NCI-H345 treated with DMSO at 0.1 percent for 48 hours (cell line): ENCODE measurements around the gene F2RL2.

Experiments
- DNase-seq: peaks from one replicate; lab custom pipeline; 2025; ENCODE audit not compliant: unreplicated experiment; lab: John Stamatoyannopoulos, UW

The F2RL2 gene

DNA sequence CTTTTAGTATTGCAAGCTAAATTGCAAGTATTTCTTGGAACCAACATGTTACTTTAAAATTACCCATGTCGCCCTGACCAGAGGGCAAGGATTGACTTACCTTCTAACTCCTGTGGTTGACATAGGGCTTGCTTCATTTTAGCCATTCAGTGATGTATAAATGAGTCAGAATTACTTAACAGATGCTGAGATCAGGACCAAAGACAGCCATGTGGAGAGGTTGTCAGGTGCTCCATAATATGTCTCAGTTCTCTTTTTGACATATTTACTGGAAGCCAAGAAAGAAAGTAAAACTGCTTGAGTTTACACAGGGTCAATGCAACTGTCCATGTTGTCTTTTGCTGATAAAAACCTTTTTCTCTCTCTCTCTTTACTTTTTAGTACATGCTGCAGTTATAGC lies 33.2 kb downstream of the F2RL2 start:
- DNase-seq, result no peak

DNA sequence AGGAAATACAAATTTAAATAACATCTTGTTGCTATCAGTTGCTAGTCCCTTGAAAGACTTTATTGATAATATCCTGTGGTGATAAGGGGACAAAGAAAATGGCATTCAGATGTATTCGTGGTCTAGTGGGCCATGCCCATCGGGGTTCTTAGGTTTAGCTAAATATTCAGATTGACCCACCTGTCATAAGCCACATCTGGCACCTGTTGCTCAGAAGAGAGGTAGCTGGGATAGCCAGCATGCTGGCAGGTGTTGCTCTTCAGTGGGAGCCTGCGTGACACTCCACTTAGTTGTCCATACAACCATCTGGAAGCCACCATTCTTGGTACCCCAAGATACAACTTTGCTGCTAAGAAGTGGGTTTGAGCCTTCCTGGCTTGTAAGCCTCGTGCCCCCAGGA lies 36.7 kb downstream of the F2RL2 start:
- DNase-seq, result no peak

DNA sequence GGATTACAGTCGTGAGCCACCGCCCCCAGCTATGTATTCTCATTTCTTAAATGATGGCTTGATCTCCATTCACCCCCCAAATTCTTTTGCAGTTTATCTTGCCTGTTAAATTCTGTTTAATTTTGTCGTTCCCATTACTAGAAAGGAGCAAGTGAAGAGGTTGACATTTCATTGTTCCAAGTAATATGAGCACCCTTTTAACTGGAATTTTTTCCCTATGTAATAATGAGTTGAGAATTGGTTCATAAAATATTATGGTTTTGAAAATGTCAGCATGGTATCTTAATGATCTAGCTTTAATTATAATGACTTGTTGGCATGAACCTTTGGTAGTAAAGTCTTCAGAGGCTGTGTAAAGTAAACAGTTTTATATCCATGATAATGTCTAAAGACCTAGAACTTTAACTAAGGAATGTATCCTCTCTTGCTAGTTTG lies 37.4 kb downstream of the F2RL2 start:
- no peak for DNase-seq

DNA sequence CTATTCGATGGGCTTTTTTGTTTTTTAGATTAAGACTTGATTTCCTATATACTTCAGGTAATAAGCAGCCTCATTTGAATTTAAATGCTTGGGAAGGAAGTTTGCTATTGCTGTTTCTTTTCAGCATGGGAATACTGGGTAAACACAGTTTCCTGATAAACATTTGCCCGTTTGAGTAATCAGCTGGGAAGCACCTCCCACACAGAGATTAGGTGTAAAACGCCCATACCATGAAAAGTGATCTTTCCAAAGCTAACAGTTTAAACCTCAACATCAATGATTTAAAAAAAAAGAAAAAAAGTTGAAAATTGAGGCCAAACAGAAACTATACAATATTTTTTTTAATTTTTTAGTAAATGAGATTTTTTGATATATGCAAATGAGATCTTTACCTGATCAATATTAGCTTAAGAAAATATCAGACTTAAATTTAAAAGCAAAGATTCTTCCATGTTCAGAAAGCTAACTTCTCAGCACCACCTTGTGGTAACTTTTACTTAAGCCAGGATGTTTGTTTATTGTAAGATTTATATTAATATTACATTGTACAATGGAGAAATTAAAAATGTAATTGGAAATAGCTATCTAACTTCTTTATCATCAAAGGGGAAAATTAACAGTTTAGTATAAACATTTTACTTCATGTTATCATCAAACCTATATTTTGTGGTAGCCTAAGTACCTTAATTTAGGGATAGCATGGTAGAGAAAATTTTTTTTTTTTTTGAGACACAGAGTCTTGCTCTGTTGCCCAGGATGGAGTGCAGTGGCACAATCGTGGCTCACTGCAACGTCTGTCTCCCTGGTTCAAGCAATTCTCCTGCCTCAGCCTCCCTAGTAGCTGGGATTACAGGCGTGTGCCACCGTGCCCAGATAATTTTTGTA lies 39.8 kb downstream of the F2RL2 start:
- DNase-seq, result no peak

DNA sequence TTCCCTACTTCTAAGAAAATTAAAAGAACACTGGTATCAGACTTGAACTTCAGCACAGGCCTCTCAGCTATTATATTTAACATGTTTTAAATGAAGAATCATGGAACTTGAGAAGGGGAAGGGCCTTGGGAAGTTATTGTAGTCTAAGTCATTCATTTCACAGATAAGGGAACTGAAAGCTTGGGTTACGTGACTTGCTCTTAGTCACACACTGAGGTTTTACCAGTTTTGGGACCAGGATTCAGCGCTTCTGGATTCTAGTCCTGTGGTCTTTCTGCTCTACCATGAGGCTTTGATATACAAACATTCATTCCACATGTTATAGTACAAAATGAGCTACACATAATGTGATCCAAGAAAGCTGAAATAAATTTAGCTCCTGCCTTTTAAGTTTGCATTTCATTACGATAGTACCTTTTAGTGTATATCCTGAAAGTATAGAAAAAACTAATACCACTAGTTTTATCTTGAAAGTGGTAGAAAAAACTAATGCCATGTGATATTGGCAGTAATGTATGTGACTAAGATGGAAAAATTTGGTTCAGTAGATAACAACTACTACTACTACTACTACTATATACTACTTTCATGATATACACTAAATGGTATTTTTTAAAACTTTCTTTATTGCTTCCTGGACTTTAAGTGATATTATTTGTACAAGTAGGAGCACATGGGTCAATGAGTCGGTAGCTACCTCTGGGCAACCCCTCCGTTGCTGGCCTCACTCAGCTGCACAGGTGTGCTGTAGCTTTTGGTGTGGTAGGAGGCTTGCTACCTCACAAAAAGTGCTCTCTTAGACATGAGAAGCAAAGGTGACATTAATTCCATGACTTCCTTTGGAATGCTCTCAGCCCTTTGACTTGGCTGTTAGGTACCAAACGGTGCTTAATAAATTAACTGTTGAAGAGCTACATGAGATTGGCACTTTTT lies 40.7 kb downstream of the F2RL2 start:
- no peak for DNase-seq

DNA sequence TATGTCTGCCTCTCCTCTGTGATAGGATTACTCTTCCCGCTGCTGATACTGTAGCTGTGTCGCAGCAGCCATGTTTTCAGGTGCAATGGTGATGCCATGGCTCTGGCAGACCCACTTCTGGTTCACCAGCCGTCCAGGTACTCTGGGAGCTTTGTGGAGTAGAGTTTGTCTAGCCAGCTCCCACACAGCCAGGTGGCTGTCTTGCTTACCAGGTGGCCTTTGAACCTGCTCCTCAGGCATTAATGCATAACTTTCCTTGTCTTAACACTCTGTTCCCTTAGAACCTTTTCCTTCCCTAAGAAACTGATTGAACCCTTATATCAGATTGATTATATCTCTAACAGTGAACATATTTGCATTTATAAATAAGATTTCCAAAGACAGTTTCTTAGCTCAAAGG lies 42.2 kb downstream of the F2RL2 start:
- DNase-seq, result no peak

DNA sequence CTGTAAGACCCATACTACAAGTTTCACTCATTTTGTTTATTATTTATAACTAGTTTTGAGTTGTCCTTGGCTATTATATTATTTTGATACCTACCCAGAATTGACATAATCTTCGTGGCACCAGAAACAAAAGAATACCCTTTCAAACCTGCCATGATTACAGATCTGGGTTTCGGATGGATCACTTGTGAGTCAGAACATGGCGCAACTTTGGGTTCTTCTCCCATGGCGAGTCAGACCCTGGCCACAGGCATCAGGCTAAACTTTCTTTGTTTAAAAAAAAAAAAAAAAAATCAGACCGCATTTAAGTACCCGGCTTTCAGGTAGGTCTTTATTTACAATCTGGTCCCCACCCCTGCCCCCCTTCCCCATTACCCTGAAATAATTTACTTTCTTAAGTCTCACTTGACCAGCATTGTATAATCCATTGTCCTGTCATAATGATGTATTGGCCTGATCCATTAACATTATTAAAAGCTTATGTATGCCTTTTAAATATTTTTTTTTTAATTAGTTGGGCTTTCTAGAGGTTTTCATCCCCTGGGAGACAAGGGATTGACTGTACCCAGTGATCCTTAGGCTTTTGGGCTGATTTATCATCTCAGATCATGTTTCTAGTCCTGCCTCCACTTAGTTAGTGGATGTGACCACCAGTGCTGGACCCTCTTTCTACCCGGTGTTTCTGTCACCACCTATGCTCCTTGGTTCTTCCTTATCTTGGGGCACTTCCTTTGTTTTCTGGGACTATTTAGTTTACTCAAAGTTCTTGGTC lies 43.9 kb downstream of the F2RL2 start:
- DNase-seq, result no peak

DNA sequence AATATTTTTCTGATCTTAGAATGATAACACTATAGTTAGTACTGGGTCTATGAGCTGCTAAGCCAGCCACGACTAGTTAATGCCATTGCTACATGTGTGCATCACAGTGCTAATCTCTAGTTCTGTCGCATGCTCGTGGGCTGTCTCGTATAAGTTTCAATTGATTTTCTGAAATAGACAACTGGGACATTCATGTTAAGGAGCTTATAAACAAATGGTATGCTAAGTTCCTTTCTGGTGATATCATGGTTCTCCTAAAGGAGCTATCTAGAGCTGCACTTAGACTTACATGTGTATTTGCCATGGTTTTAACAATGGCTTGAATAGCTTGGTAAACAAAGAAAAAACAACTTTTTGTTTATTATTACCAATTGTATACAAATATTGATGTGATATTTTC lies 46.2 kb downstream of the F2RL2 start:
- no peak for DNase-seq

DNA sequence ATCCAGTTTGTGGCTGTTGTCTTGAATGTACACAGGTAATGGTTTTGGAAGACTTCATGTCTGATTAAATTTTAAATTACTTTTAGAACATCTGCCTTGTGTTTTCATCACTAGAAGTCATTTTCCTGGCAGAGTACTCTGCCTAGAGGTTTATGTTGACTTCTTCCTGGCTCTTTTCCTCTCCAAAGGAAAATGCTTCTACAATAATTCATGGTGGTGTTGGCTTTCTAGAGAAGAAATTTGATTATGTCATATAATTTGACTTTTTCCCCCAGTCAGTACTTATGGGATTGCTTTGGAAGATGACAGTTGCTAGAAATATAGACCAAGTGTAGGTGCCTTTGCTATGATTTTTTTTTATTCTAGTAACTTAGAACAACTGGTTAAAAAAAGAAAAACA lies 46.8 kb downstream of the F2RL2 start:
- no peak for DNase-seq

DNA sequence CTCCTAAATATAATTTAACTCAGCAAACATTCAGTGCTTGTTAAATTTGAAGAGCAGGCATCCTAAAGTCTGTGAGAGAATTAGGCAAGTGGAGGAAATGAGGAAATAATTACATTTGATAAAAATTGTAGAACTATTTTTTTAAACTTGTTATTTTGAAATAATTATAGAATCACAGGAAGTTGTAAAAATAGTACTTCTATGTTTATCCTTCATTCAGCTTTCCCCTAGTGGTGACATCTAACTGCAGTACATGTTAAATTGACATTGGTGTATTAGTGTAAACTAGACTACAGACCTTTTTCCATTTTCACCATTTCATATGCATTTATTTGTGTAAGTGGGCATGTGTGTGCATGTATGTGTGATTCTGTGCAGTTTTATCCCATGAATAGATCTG lies 51.6 kb downstream of the F2RL2 start:
- DNase-seq, result no peak

DNA sequence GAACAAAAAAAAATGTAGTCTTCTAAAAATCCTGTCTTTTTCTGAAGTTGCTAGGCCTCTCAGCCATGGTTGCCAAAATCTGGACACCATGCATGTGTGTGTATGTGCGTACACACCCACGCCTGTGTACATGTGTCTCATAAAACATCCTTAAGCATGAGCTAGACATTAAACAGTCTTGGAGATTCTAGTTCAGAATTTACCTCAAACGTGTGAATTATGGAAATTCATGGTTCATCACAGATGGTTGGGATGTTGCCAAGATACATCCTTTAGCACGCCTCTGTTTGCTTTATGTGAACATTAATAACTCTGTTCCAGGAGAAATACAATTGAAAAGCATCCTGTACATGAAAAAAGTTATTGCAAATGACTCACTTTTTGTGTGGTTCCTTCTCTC lies 53.0 kb downstream of the F2RL2 start:
- DNase-seq, result no peak
